Transverse colon (tissue), 4 donors: ENCODE data around the gene MYBPC2. TPM values are rescaled to one million over a fixed set of nuclear protein-coding genes. Genes with fewer than 3 reads are reported as not detected.
A peak's percentile ranks its signal among the peaks of the same experiment; 100 is the strongest.

Source experiments
- DNase-seq: peaks from one replicate; pipeline ENCODE4 v3.0.0-alpha.2; 2019
- H3K27ac ChIP-seq, 4 donors: fragments of 200-600 bp; sonication (generic); 2 replicates each; pipeline ENCODE4 v1.5.1; 2016 to 2018; ENCODE audit warnings: inconsistent platforms in 4 of 4
- H3K27me3 ChIP-seq: fragments of 200-600 bp; sonication (generic); 2 replicates; pipeline ENCODE4 v1.5.1; 2017; ENCODE audit warnings: inconsistent platforms
- H3K36me3 ChIP-seq, 4 donors: fragments of 200-600 bp; sonication (generic); 2 replicates each; pipeline ENCODE4 v1.5.1; 2017 to 2019; ENCODE audit warnings: inconsistent platforms in 4 of 4
- H3K4me1 ChIP-seq, 4 donors: fragments of 200-600 bp; sonication (generic); 2 replicates each; pipeline ENCODE4 v1.5.1; 2017 to 2020; ENCODE audit warnings: inconsistent platforms in 4 of 4
- H3K4me3 ChIP-seq, 4 donors: fragments of 200-600 bp; sonication (generic); 1 replicate in 1 of 4; 2 replicates in 3 of 4; pipeline versions ENCODE4 v1.5.1 to v1.6.1; 2017 to 2019; ENCODE audit warnings: inconsistent platforms in 4 of 4
- H3K9me3 ChIP-seq, 2 donors: fragments of 200-600 bp; sonication (generic); 2 replicates each; pipeline ENCODE4 v1.5.1; 2017 to 2019; ENCODE audit warnings: inconsistent platforms in 2 of 2
- CTCF ChIP-seq, 5 experiments: fragments of 200-600 bp in 3 of 5; fragments of 450-650 bp in 2 of 5; sonication (generic) in 3 of 5; IDR thresholded peaks; 1 replicate in 2 of 5; 2 replicates in 3 of 5; pipeline ENCODE4 v1.5.1; 2016 to 2017; ENCODE audit warnings: antibody characterized with exemption in 5 of 5, inconsistent platforms in 3 of 5, mild to moderate bottlenecking in 2 of 5, moderate library complexity in 1 of 5
- EP300 ChIP-seq: sonication (generic); formaldehyde crosslinking; IDR thresholded peaks from one replicate; pipeline ENCODE4 v1.6.1; 2017; ENCODE audit warnings: antibody characterized with exemption, low read depth
- POLR2A ChIP-seq: fragments of 450-650 bp; IDR thresholded peaks from one replicate; pipeline ENCODE4 v1.6.1; 2016; ENCODE audit warnings: antibody characterized with exemption, mild to moderate bottlenecking, moderate library complexity
- POLR2AphosphoS5 ChIP-seq, 3 donors: sonication (generic); formaldehyde crosslinking; IDR thresholded peaks; one replicate each; pipeline ENCODE4 v1.6.1; 2016; ENCODE audit warnings: antibody characterized with exemption in 3 of 3
- WGBS, 2 donors: methylation state at CpG; one replicate each; pipeline ENCODE4 v1.1.5; 2018; ENCODE audit warnings: low coverage in 1 of 2; 5-methylcytosine and 5-hydroxymethylcytosine counted together
- in situ Hi-C, 4 donors: fragments of 200-750 bp; cut with MboI; loops; one replicate each; pipeline versions ENCODE4 v1.15.0 to v1.15.1; 2017; ENCODE audit warnings: low sequenced_read_pairs in 3 of 4, low pct_ligation_motif_present in 1 of 4, low pct_unique_long_range_greater_than_20kb in 1 of 4
- intact Hi-C: fragments of 100-400 bp; cut with DNase I; formaldehyde crosslinking; loops from one replicate; pipeline ENCODE4 v1.15.1; 2023; ENCODE audit warnings: low total_unique reads
- total RNA-seq, 4 donors: library from RNA; depleted of rRNA; stranded (reverse); fragments of >200 nt; gene quantifications; one replicate each; pipeline ENCODE4 v1.1.0, GENCODE V29; 2016

MYBPC2 gene
- total RNA-seq, 4 donors from 2014 or later = 0.16 to 0.41 TPM; not detected in 2

- in situ Hi-C loops = no loop called here
- WGBS, 2 donors = 88% methylated on average over 18 of the region's 18 CpGs; no CpG with 5 or more reads in 1 of the 2 donors
- no peak for DNase-seq
These were observed 54.3 kb downstream of the MYBPC2 start for GRCh38 chr19:50486823-50487515.

GRCh38 chr19:50488389-50489194 lies 55.9 kb downstream of the MYBPC2 start:
- peaks cover 0 to 4% (median 0%) of the 10 kb centered on the region in 4 donors for H3K4me1 ChIP-seq
- no peak overlapping the region for H3K27ac ChIP-seq
- TF ChIP-seq POLR2AphosphoS5 (IDR thresholded peaks at IDR 0.05) = no peak
- no peak for TF ChIP-seq EP300
- no peak for TF ChIP-seq CTCF (IDR thresholded peaks at IDR 0.05)
- TF ChIP-seq POLR2A = no peak
- DNase-seq = no peak
- H3K36me3 ChIP-seq = no peaks in the 10 kb centered on the region
- in situ Hi-C loops = no loop called here
- no peaks in the 10 kb centered on the region for H3K9me3 ChIP-seq
- WGBS, 2 donors = 41 to 47% methylated on average over 12 to 13 of the region's 13 CpGs
- H3K27me3 ChIP-seq = peaks cover 20% of the 10 kb centered on the region
- no peak overlapping the region for H3K4me3 ChIP-seq
- intact Hi-C loops = loop anchor here (1.0 kb wide), 1 partner anchor 28 kb away; no protein-coding TSS in a partner anchor

More at GRCh38 chr19:50486823-50487515, 54.3 kb downstream of the MYBPC2 start:
- intact Hi-C loops = no loop called here
- Histone ChIP-seq H3K27me3 (peaks cover 20% of the 10 kb centered on the region), H3K4me3 (no peak overlapping the region), H3K27ac (no peak overlapping the region), H3K9me3 (no peaks in the 10 kb centered on the region), H3K4me1 (peaks cover 0 to under 1% (median 0%) of the 10 kb centered on the region in 4 donors), H3K36me3 (peaks cover 0 to 9% (median 4%) of the 10 kb centered on the region in 4 donors)
- TF ChIP-seq EP300 = no peak
- peak in 2 of 5 experiments; percentile 33 to 38 for TF ChIP-seq CTCF (IDR thresholded peaks at IDR 0.05)

- no peak overlapping the region for H3K27ac ChIP-seq
- 55 to 68% methylated on average over 15 to 24 of the region's 24 CpGs for WGBS, 2 donors
- in situ Hi-C loops (no loop called here), intact Hi-C loops (no loop called here)
- H3K4me3 ChIP-seq = no peak overlapping the region
- no peak for DNase-seq
- peaks cover 0 to 4% (median 0%) of the 10 kb centered on the region in 4 donors for H3K4me1 ChIP-seq
- no peak for TF ChIP-seq POLR2AphosphoS5 (IDR thresholded peaks at IDR 0.05)
- no peak for TF ChIP-seq EP300
- TF ChIP-seq CTCF (IDR thresholded peaks at IDR 0.05) = no peak
- TF ChIP-seq POLR2A = no peak
- no peaks in the 10 kb centered on the region for H3K9me3 ChIP-seq
- H3K36me3 ChIP-seq = no peaks in the 10 kb centered on the region
- H3K27me3 ChIP-seq = peaks cover 20% of the 10 kb centered on the region
These were observed 56.8 kb downstream of the MYBPC2 start for GRCh38 chr19:50489461-50490011.

GRCh38 chr19:50490411-50490811 lies 57.7 kb downstream of the MYBPC2 start:
- 95 to 100% methylated on average over 6 to 18 of the region's 18 CpGs for WGBS, 2 donors

More at GRCh38 chr19:50490411-50490811, 57.7 kb downstream of the MYBPC2 start:
- TF ChIP-seq CTCF (IDR thresholded peaks at IDR 0.05) (no peak), EP300 (no peak), POLR2A (no peak), POLR2AphosphoS5 (IDR thresholded peaks at IDR 0.05) (no peak)
- in situ Hi-C loops = no loop called here
- no peaks in the 10 kb centered on the region for H3K36me3 ChIP-seq
- no peak overlapping the region for H3K27ac ChIP-seq
- peaks cover 20% of the 10 kb centered on the region for H3K27me3 ChIP-seq
- H3K4me3 ChIP-seq = no peak overlapping the region
- H3K4me1 ChIP-seq = peaks cover 0 to 4% (median 0%) of the 10 kb centered on the region in 4 donors
- H3K9me3 ChIP-seq = no peaks in the 10 kb centered on the region
- no peak for DNase-seq
- intact Hi-C loops = no loop called here
